Stimulated activated effector memory CD8-positive, alpha-beta T cell treated with anti-CD3 and anti-CD28 coated beads, Interleukin-12 subunit alpha, Interleukin-12 subunit beta, amount 100 ng/mL, for 72 hours (primary cell): ENCODE results near the gene LAMC3.

Experiments used
- ATAC-seq: fragments of 150-1000 bp; cut with Tn5 transposase; 2 replicates; pipeline ENCODE4 v1.10.0; 2021
- DNase-seq, 2 donors: peaks; one replicate each; pipeline ENCODE4 v3.0.0; 2021 to 2022; ENCODE audit warnings: low spot score in 2 of 2
- H3K27ac Mint-ChIP-seq: one replicate; pipeline ENCODE4 v1.8.0; 2022; ENCODE audit warnings: mild to moderate bottlenecking, mixed read lengths
- H3K36me3 Mint-ChIP-seq: one replicate; pipeline ENCODE4 v1.8.0; 2022; ENCODE audit warnings: mild to moderate bottlenecking, mixed read lengths
- H3K4me1 Mint-ChIP-seq: one replicate; pipeline ENCODE4 v1.8.0; 2022; ENCODE audit warnings: mixed read lengths
- H3K4me3 Mint-ChIP-seq: one replicate; pipeline ENCODE4 v1.8.0; 2022; ENCODE audit warnings: mild to moderate bottlenecking, mixed read lengths
- H3K9me3 Mint-ChIP-seq: one replicate; pipeline ENCODE4 v1.8.0; 2022; ENCODE audit warnings: mixed read lengths

The LAMC3 gene

DNA sequence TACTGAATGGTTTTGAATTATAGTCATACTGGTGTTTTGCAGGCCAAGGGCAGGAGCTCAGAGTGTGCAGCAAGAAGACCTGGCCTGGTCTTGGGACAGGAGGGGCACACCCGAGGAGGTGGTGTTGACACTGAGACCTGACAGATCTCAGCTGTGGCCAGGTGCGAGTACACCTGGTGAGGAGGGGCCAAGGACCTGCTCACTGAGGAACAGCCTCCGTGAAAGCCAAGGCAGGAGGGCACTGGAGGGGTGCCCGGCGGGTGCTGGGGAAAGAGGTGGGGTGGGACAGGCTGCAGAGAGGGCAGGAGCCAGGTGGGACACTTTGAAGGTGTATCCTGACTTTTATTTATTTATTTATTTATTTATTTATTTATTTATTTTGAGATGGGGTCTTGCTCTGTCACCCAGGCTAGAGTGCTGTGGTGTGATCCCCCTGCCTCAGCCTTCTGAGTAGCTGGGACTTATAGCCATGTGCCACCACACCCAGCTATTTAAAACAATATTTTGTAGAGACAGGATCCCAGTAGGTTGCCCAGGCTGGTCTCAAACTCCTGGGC is 23.3 kb upstream of the LAMC3 start:
- DNase-seq: no peak
- Mint-ChIP-seq H3K36me3 (no peaks in the 10 kb centered on the region), H3K27ac (no peak overlapping the region), H3K4me3 (no peak overlapping the region), H3K9me3 (no peaks in the 10 kb centered on the region), H3K4me1 (no peaks in the 10 kb centered on the region)
- ATAC-seq: no peak

- Mint-ChIP-seq H3K27ac (no peak overlapping the region), H3K9me3 (no peaks in the 10 kb centered on the region), H3K4me3 (no peak overlapping the region), H3K4me1 (no peaks in the 10 kb centered on the region), H3K36me3 (no peaks in the 10 kb centered on the region)
- ATAC-seq: no peak
- no peak for DNase-seq
Observed at GRCh38 chr9:130986356-130986965, 22.5 kb upstream of the LAMC3 start.

- H3K27ac Mint-ChIP-seq: no peak overlapping the region
- no peaks in the 10 kb centered on the region for H3K4me1 Mint-ChIP-seq
- H3K9me3 Mint-ChIP-seq: no peaks in the 10 kb centered on the region
- no peak overlapping the region for H3K4me3 Mint-ChIP-seq
- ATAC-seq (no peak), DNase-seq (no peak)
- no peaks in the 10 kb centered on the region for H3K36me3 Mint-ChIP-seq
Observed at GRCh38 chr9:130987054-130987453, 21.9 kb upstream of the LAMC3 start.

DNA sequence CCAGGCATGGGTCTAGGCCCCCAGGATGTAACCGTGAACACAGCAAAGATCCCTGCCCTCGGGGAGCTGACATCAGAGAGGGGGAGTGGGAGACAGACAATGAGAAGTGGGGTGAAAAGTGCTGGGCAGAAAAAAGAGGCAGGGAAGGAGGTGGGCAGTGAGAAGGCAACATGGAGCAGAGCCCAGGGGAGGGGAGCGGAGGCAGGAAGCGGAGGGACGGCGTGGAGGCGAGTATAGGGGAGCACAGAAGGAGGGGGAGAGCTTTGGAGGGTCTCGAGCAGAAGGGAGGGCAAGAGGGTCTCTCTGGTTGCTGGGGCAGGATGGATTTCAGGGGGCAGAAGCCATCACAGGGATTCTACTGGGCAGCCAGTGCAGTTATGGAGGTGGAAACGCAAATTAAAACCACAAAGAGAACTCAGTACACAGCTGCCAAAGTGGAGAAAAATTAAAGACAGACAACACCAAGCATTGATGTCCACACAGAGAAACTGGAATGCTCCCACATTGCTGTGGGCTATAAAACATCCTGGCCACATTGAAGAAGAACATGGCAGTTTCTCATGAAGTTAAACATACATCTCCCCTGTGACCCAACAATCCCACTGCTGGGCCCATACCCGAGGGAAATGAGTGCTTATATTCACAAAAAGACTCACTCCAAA is 21.1 kb upstream of the LAMC3 start:
- Mint-ChIP-seq H3K9me3 (no peaks in the 10 kb centered on the region), H3K4me3 (no peak overlapping the region), H3K4me1 (no peaks in the 10 kb centered on the region), H3K36me3 (no peaks in the 10 kb centered on the region), H3K27ac (no peak overlapping the region)
- ATAC-seq (no peak), DNase-seq (no peak)

DNA sequence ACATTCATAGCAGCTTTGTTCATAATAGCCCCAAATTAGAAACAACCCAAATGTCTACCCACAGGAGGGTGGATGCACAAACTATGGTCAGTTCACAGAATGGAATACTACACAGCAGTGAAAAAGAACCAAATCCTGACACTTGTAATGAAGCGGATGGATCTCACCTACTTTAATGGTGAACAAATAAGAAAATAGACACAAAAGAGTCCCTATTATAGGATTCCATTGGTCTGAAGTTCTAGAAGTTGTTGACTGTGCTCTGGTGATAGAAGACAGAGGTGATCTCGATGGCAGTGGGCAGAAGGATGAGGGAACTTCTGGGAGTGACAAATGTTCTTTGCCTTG is 20.6 kb upstream of the LAMC3 start:
- no peaks in the 10 kb centered on the region for H3K9me3 Mint-ChIP-seq
- H3K27ac Mint-ChIP-seq: no peak overlapping the region
- no peak for DNase-seq
- H3K4me3 Mint-ChIP-seq: no peak overlapping the region
- no peak for ATAC-seq
- H3K4me1 Mint-ChIP-seq: no peaks in the 10 kb centered on the region
- no peaks in the 10 kb centered on the region for H3K36me3 Mint-ChIP-seq

GRCh38 chr9:130988905-130989304 is 20.1 kb upstream of the LAMC3 start:
- Mint-ChIP-seq H3K4me3 (no peak overlapping the region), H3K9me3 (no peaks in the 10 kb centered on the region), H3K27ac (no peak overlapping the region), H3K36me3 (no peaks in the 10 kb centered on the region), H3K4me1 (no peaks in the 10 kb centered on the region)
- DNase-seq: no peak
- no peak for ATAC-seq

DNA sequence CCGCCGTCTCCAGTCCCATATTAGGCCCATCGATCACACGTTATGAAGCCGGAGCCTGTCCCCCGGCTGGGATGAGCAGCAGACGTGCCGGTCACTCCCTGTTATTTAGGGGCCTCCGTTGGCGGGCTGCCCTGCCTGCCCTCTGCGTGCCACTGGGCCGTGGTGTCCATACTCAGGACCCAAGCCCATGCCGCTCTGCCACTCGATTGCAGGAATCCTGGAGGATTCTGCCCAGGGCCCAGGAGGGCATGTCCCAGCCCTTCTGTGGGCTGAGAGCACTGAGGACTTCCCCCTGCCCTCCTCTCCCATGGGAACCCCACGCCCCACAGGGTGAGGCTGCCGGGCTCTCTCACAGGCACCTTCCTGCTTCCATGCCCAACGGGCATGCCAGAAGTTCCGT is 19.6 kb upstream of the LAMC3 start:
- no peak for ATAC-seq
- Mint-ChIP-seq H3K27ac (no peak overlapping the region), H3K4me1 (no peaks in the 10 kb centered on the region), H3K4me3 (no peak overlapping the region), H3K9me3 (no peaks in the 10 kb centered on the region), H3K36me3 (no peaks in the 10 kb centered on the region)
- no peak for DNase-seq

- no peak overlapping the region for H3K27ac Mint-ChIP-seq
- DNase-seq (no peak), ATAC-seq (no peak)
- H3K4me3 Mint-ChIP-seq: no peak overlapping the region
- H3K4me1 Mint-ChIP-seq: no peaks in the 10 kb centered on the region
- no peaks in the 10 kb centered on the region for H3K36me3 Mint-ChIP-seq
- H3K9me3 Mint-ChIP-seq: no peaks in the 10 kb centered on the region
Observed at GRCh38 chr9:130989891-130990290, 19.1 kb upstream of the LAMC3 start.

- H3K4me1 Mint-ChIP-seq: peaks cover 5% of the 10 kb centered on the region
- no peak for ATAC-seq
- H3K4me3 Mint-ChIP-seq: no peak overlapping the region
- H3K9me3 Mint-ChIP-seq: no peaks in the 10 kb centered on the region
- H3K36me3 Mint-ChIP-seq: no peaks in the 10 kb centered on the region
- DNase-seq: no peak
- H3K27ac Mint-ChIP-seq: no peak overlapping the region
Observed at GRCh38 chr9:130990306-130990977, 18.5 kb upstream of the LAMC3 start.

DNA sequence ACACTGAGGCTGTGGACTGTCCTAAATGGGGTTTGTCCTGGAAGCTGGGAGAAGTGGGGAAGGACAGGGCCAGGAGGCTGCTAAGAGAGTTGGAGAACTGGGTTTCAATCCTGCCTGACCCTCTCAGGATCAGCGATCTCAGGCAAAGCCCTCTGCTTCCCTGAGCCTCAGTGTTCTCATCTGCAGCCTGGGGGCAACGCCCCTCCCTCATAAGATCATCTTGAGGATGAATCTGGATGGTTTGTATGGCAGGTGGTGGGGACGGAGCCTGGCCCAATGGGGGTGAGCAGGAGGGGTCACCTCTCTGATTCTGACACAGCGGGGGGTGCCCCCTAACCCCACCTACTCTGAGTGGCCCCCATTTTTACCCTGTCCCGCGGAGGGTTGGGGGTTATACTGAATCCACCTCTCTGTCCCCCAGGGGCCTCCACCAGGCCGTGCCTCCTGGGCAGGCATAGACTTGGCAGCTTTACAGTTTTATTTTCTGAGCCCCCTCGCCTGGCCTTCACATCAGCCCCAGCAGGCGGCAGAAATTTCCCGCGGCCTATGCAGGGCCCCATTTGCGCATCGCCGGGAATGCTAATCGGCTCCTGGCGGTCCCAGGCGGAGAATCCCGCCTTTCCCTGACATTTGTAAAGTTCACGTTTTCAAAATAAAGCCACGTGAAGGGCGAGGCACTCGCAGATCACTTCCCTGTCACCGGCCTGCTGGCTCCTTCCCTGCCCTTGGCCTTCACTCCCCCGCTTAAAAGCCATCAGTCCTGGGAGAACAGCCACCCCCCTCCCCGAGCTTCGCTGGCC is 17.8 kb upstream of the LAMC3 start:
- peaks cover 6% of the 10 kb centered on the region for H3K4me1 Mint-ChIP-seq
- no peak for DNase-seq

GRCh38 chr9:130991778-130992681 is 16.9 kb upstream of the LAMC3 start:
- no peak overlapping the region for H3K4me3 Mint-ChIP-seq
- H3K9me3 Mint-ChIP-seq: no peaks in the 10 kb centered on the region
- H3K4me1 Mint-ChIP-seq: peaks cover 6% of the 10 kb centered on the region
- no peaks in the 10 kb centered on the region for H3K36me3 Mint-ChIP-seq
- DNase-seq: no peak
- H3K27ac Mint-ChIP-seq: no peak overlapping the region
- ATAC-seq: no peak

More for the DNA sequence above, 17.8 kb upstream of the LAMC3 start:
- H3K9me3 Mint-ChIP-seq: no peaks in the 10 kb centered on the region
- H3K4me3 Mint-ChIP-seq: no peak overlapping the region
- no peaks in the 10 kb centered on the region for H3K36me3 Mint-ChIP-seq
- no peak overlapping the region for H3K27ac Mint-ChIP-seq
- ATAC-seq: no peak

DNA sequence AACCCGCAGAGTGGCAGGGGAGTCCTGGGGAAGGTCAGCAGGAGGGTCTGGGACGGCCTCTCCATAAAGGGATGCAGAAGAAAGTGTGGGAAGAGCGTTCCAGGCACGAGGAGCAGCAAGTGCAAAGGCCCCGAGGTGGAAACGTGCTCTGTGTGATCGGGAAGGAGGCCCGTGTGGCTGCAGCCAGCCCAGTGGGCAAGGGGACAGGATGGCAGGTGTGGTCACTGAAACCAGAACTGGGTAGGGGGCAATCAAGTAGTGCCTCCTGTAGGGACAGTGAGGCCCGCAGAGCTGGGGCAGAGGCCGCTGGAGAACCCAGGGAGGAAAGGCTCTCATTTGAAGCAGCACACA is 16.3 kb upstream of the LAMC3 start:
- H3K36me3 Mint-ChIP-seq: no peaks in the 10 kb centered on the region
- no peak overlapping the region for H3K27ac Mint-ChIP-seq
- H3K4me1 Mint-ChIP-seq: peaks cover 6% of the 10 kb centered on the region
- no peaks in the 10 kb centered on the region for H3K9me3 Mint-ChIP-seq
- DNase-seq: no peak
- no peak overlapping the region for H3K4me3 Mint-ChIP-seq
- ATAC-seq: no peak

DNA sequence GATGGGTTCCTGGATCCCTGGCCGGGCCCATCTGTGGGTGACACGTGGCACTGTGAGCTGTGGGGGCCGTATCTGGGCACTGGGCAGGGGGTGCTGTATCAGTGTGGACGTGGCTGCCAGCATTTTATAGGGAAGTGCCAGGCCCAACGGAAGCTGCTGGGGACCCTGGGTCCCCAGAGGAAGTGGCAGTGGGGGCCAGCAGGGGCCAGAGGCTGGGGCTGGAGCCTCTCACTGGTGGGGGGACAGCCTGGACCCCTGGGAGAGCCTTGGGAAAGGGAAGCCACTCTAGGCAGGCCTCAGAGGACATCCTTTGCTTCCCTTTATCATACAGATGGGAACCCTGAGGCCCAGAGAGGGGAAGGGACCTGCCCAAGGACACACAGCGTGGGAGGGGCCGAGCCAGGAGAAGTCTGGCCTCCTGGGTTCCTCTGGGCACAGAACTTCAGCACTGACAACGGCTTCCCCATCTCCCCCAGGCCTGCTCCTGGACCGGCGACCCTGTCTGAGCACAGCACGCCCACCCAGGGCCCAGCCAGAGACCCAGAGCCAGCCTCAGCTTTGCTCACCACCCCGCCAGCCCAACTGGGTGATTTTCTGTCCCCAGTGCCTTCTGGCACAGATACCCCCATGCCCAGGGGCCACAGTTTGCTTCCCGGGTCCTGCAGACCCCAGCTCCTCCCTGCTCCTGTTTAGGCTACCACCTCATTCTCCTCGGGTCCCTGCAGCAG is 15.5 kb upstream of the LAMC3 start:
- peaks cover 6% of the 10 kb centered on the region for H3K4me1 Mint-ChIP-seq
- H3K36me3 Mint-ChIP-seq: no peaks in the 10 kb centered on the region
- no peak overlapping the region for H3K27ac Mint-ChIP-seq
- DNase-seq (no peak), ATAC-seq (no peak)
- no peaks in the 10 kb centered on the region for H3K9me3 Mint-ChIP-seq
- H3K4me3 Mint-ChIP-seq: no peak overlapping the region
